ENCODE results near the gene CACUL1.

Gene CACUL1

GRCh38 chr10:118732245-118733165 lies 22.3 kb downstream of the CACUL1 start:
- DNase-seq, result no peak

GRCh38 chr10:118730756-118731456 lies 23.9 kb downstream of the CACUL1 start:
- no peak for DNase-seq

- DNase-seq, result peak; percentile 71
Observed at GRCh38 chr10:118729641-118730258, 25.0 kb downstream of the CACUL1 start.

GRCh38 chr10:118729200-118729599 lies 25.6 kb downstream of the CACUL1 start:
- DNase-seq, result no peak

- no peak for DNase-seq
Observed at GRCh38 chr10:118725886-118726500, 28.8 kb downstream of the CACUL1 start.

GRCh38 chr10:118723466-118723865 lies 31.3 kb downstream of the CACUL1 start:
- no peak for DNase-seq

- DNase-seq, result no peak
Observed at GRCh38 chr10:118721539-118721876, 33.3 kb downstream of the CACUL1 start.

- DNase-seq, result no peak
Observed at GRCh38 chr10:118720685-118721538, 33.9 kb downstream of the CACUL1 start.

- DNase-seq, result no peak
Observed at GRCh38 chr10:118714366-118714765, 40.4 kb downstream of the CACUL1 start.

- DNase-seq, result no peak
Observed at GRCh38 chr10:118712930-118713634, 41.7 kb downstream of the CACUL1 start.

GRCh38 chr10:118712080-118712479 lies 42.7 kb downstream of the CACUL1 start:
- no peak for DNase-seq

- DNase-seq, result no peak
Observed at GRCh38 chr10:118710487-118710886, 44.3 kb downstream of the CACUL1 start.

- no peak for DNase-seq
Observed at GRCh38 chr10:118708571-118708970, 46.2 kb downstream of the CACUL1 start.

GRCh38 chr10:118704711-118705110 lies 50.1 kb downstream of the CACUL1 start:
- DNase-seq, result no peak

GRCh38 chr10:118701529-118702323 lies 53.0 kb downstream of the CACUL1 start:
- no peak for DNase-seq

GRCh38 chr10:118698421-118698820 lies 56.3 kb downstream of the CACUL1 start:
- no peak for DNase-seq

GRCh38 chr10:118694848-118695247 lies 59.9 kb downstream of the CACUL1 start:
- DNase-seq, result no peak

- DNase-seq, result no peak
Observed at GRCh38 chr10:118692872-118693271, 61.9 kb downstream of the CACUL1 start.

- DNase-seq, result no peak
Observed at GRCh38 chr10:118689070-118689858, 65.5 kb downstream of the CACUL1 start.

- no peak for DNase-seq
Observed at GRCh38 chr10:118687472-118687871, 67.3 kb downstream of the CACUL1 start.
